B cell (primary cell): ENCODE measurements around the gene KIR3DL2. TPM values are rescaled to one million over a fixed set of nuclear protein-coding genes. Genes with fewer than 3 reads are reported as not detected.
"Not testable (repeated sequence)": the region's sequence is repeated elsewhere in the genome, so short reads cannot be mapped to it uniquely, and the experiment has no call there.

Experiments used
- ATAC-seq: fragments of 200-7000 bp; cut with Tn5 transposase; one replicate; pipeline ENCODE4 v1.10.0; 2021; ENCODE audit warnings: low read depth, mild to moderate bottlenecking, moderate number of reproducible peaks, moderate library complexity
- CTCF ChIA-PET: fragments of 350-600 bp; sonication (Branson Sonifier 250); formaldehyde crosslinking; loops from one replicate; lab custom pipeline; 2021; ENCODE audit warnings: antibody characterized with exemption, inconsistent platforms; lab: Charles Lee
- POLR2A ChIA-PET: fragments of 350-600 bp; sonication (Branson Sonifier 250); formaldehyde crosslinking; loops from one replicate; lab custom pipeline; 2021; ENCODE audit warnings: antibody characterized with exemption; lab: Charles Lee
- DNase-seq: peaks from one replicate; pipeline ENCODE4 v3.0.0; 2013
- H2AFZ ChIP-seq: 2 replicates; pipeline ENCODE4 v1.6.1; 2012; ENCODE audit warnings: mild to moderate bottlenecking, low read depth, low read length; ENCODE audit not compliant: insufficient read depth, poor library complexity, severe bottlenecking
- H3K27ac ChIP-seq, 2 donors: 1 replicate in 1 of 2; 2 replicates in 1 of 2; pipeline ENCODE4 v1.5.1; 2012 to 2013; ENCODE audit warnings: low read length in 2 of 2, mild to moderate bottlenecking in 2 of 2, moderate library complexity in 1 of 2
- H3K27me3 ChIP-seq, 4 experiments: fragments of 200-600 bp in 1 of 4; sonication (generic) in 1 of 4; replicated peaks in 1 of 4; 1 replicate in 2 of 4; 2 replicates in 2 of 4; pipeline versions ENCODE4 v1.6.1 to v1.7.0; 2013 to 2016; ENCODE audit warnings: low read length in 3 of 4, mild to moderate bottlenecking in 2 of 4, mixed read lengths in 1 of 4, moderate library complexity in 1 of 4; ENCODE audit not compliant: insufficient read depth in 4 of 4, control insufficient read depth in 3 of 4; ENCODE audit errors: control extremely low read depth in 1 of 4
- H3K36me3 ChIP-seq, 2 experiments: replicated peaks in 1 of 2; 1 replicate in 1 of 2; 2 replicates in 1 of 2; pipeline versions ENCODE4 v1.6.1 to v1.7.1; 2013; ENCODE audit warnings: low read length in 1 of 2; ENCODE audit not compliant: insufficient read depth in 2 of 2, control insufficient read depth in 1 of 2; ENCODE audit errors: control extremely low read depth in 1 of 2, extremely low read depth in 1 of 2
- H3K4me1 ChIP-seq, 2 donors: fragments of 200-600 bp in 1 of 2; sonication (generic) in 1 of 2; 1 replicate in 1 of 2; 2 replicates in 1 of 2; pipeline versions ENCODE4 v1.5.1 to v1.6.1; 2013 to 2017; ENCODE audit warnings: low read length in 2 of 2; ENCODE audit not compliant: control insufficient read depth in 2 of 2, insufficient read depth in 2 of 2
- H3K4me2 ChIP-seq: replicated peaks from 2 replicates; pipeline ENCODE3; 2012; ENCODE audit warnings: mild to moderate bottlenecking, low read depth, low read length; ENCODE audit not compliant: poor library complexity, severe bottlenecking
- H3K4me3 ChIP-seq, 5 experiments: fragments of 200-600 bp in 1 of 5; sonication (generic) in 1 of 5; 1 replicate in 3 of 5; 2 replicates in 2 of 5; pipeline versions ENCODE4 v1.5.1 to v1.7.0; 2011 to 2016; ENCODE audit warnings: low read length in 4 of 5, mild to moderate bottlenecking in 4 of 5, low read depth in 2 of 5, control low read depth in 1 of 5, moderate library complexity in 1 of 5; ENCODE audit not compliant: insufficient read depth in 1 of 5; ENCODE audit errors: control extremely low read depth in 1 of 5, extremely low read depth in 1 of 5
- H3K79me2 ChIP-seq: fragments of 200-600 bp; sonication (generic); one replicate; pipeline ENCODE4 v1.6.0; 2016; ENCODE audit warnings: low read length; ENCODE audit not compliant: control insufficient read depth, insufficient read depth
- H3K9ac ChIP-seq: fragments of 200-600 bp; sonication (generic); 2 replicates; pipeline ENCODE4 v1.6.1; 2017; ENCODE audit warnings: mild to moderate bottlenecking, low read length, moderate library complexity
- H3K9me3 ChIP-seq, 3 donors: one replicate each; pipeline versions ENCODE4 v1.6.1 to v1.7.1; 2013; ENCODE audit warnings: low read length in 2 of 3; ENCODE audit not compliant: control insufficient read depth in 2 of 3, insufficient read depth in 1 of 3; ENCODE audit errors: control extremely low read depth in 1 of 3
- H4K20me1 ChIP-seq: 2 replicates; pipeline ENCODE4 v1.6.0; 2012; ENCODE audit warnings: mild to moderate bottlenecking, low read length; ENCODE audit not compliant: insufficient read depth, control insufficient read depth, poor library complexity, severe bottlenecking
- H3K27ac Mint-ChIP-seq: one replicate; pipeline ENCODE4 v1.8.0; 2021; ENCODE audit warnings: mixed read lengths
- H3K27me3 Mint-ChIP-seq: one replicate; pipeline ENCODE4 v1.8.0; 2021; ENCODE audit warnings: mixed read lengths
- H3K4me1 Mint-ChIP-seq: one replicate; pipeline ENCODE4 v1.8.0; 2021; ENCODE audit warnings: mixed read lengths
- H3K4me3 Mint-ChIP-seq: one replicate; pipeline ENCODE4 v1.8.0; 2021; ENCODE audit warnings: mixed read lengths
- H3K9me3 Mint-ChIP-seq: one replicate; pipeline ENCODE4 v1.8.0; 2022; ENCODE audit warnings: mixed read lengths; ENCODE audit not compliant: insufficient read depth
- EZH2 ChIP-seq: IDR thresholded peaks from 2 replicates; pipeline ENCODE4 v1.6.1; 2012; ENCODE audit warnings: borderline replicate concordance, low read depth, mild to moderate bottlenecking, moderate library complexity, low read length; ENCODE audit not compliant: insufficient read depth, poor library complexity, severe bottlenecking
- WGBS: methylation state at CpG from one replicate; pipeline ENCODE4 v1.1.5; 2013; ENCODE audit warnings: missing lambda C conversion rate; ENCODE audit not compliant: insufficient coverage; 5-methylcytosine and 5-hydroxymethylcytosine counted together
- intact Hi-C: fragments of 100-400 bp; cut with micrococcal nuclease; formaldehyde crosslinking; loops from one replicate; pipeline ENCODE4 v1.10.0; 2022
- polyA minus RNA-seq: library from RNA; depleted of rRNA, polyadenylated mRNA; stranded (reverse); fragments of >200 nt; gene quantifications from 2 replicates; pipeline ENCODE4 v1.2.3, GENCODE V29; 2012
- polyA plus RNA-seq: library from polyadenylated mRNA; depleted of rRNA; stranded (reverse); fragments of >200 nt; gene quantifications from 2 replicates; pipeline ENCODE4 v1.2.3, GENCODE V29; 2012
- total RNA-seq, 2 donors: library from RNA; stranded (reverse); fragments of 120-200 nt in 1 of 2; gene quantifications; 1 replicate in 1 of 2; 2 replicates in 1 of 2; pipeline versions ENCODE4 v1.2.3 to v1.2.4, GENCODE V29; 2013 to 2022
- TF ChIP-seq, protein P1 (sequence below): fragments of 200-600 bp; IDR thresholded peaks from one replicate; pipeline ENCODE4 v1.8.0; 2022; ENCODE audit warnings: antibody characterized with exemption, mild to moderate bottlenecking

KIR3DL2 gene
- total RNA-seq (0.17 TPM in 1 of 2 replicates, not detected in the other), polyA plus RNA-seq (0.10 and 0.30 TPM in 2 replicates), polyA minus RNA-seq (0.14 and 0.94 TPM in 2 replicates)
- total RNA-seq (2013), result 0.05 TPM

DNA sequence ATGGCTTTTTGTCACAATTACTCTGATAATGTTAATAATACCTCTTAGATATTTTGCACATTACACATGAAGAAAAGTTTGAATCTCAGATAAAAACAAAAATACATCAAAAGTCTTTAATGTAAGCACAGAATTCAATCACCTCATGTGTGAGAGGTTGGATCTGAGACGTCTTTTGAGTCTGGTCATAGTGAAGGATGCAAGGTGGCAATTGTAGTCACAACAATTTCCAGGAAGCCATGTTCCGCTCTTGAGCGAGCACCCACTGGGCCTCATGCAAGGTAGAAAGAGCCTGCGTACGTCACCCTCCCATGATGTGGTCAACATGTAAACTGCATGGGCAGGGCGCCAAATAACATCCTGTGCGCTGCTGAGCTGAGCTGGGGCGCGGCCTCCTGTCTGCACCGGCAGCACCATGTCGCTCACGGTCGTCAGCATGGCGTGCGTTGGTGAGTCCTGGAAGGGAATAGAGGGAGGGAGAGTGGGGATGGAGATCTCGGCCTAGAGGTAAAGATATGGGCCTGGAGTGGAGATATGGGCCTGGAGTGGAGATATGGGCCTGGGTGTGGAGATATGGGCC, at the start of gene KIR3DL2:
Gene KIR3DL2, plus strand, starts transcription at position 383 of the 580 bp plus-strand sequence. Its CDS starts 33 bp downstream, at position 416.
- POLR2A ChIA-PET, result not testable (repeated sequence)

DNA sequence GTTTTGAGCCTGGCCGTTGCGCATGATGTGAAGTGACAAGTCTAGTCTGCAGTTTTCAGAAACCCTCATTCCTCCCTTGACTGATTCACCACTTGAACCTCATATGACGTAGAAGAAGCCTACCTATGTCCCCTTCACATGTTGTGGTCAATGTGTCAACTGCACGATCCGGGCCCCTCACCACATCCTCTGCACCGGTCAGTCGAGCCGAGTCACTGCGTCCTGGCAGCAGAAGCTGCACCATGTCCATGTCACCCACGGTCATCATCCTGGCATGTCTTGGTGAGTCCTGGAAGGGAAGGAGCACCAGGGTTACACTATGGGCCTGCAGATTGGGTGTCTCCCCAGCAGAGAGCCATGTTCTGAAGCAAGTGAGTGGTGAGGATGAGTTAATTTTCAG, 46.8 kb upstream of the KIR3DL2 start, which contains the start of gene KIR2DL4:
Gene KIR2DL4, plus strand, starts transcription at position 201 of the 400 bp plus-strand sequence. Its CDS starts 42 bp downstream, at position 243.
- ChIA-PET CTCF (no interaction called here), POLR2A (no interaction called here)
- H3K27ac Mint-ChIP-seq, result no peak within 1 kb of the TSS
- Histone ChIP-seq H3K4me1 (no peaks in the 10 kb centered on the region), H3K4me2 (no peak within 1 kb of the TSS), H4K20me1 (no peaks in the 10 kb centered on the region), H3K27me3 (peaks cover 0 to 8% (median 4%) of the 10 kb centered on the region in 4 experiments), H3K36me3 (no peaks in the 10 kb centered on the region), H3K9me3 (peaks cover 0 to 11% (median 0%) of the 10 kb centered on the region in 3 donors), H3K4me3 (no peak within 1 kb of the TSS), H2AFZ (no peak within 1 kb of the TSS), H3K79me2 (no peaks in the 10 kb centered on the region), H3K9ac (no peak within 1 kb of the TSS), H3K27ac (no peak within 1 kb of the TSS)
- peaks cover 3% of the 10 kb centered on the region for H3K9me3 Mint-ChIP-seq
- intact Hi-C loops, result no loop called here
- no peak for TF ChIP-seq EZH2
- TF ChIP-seq, protein P1, sequence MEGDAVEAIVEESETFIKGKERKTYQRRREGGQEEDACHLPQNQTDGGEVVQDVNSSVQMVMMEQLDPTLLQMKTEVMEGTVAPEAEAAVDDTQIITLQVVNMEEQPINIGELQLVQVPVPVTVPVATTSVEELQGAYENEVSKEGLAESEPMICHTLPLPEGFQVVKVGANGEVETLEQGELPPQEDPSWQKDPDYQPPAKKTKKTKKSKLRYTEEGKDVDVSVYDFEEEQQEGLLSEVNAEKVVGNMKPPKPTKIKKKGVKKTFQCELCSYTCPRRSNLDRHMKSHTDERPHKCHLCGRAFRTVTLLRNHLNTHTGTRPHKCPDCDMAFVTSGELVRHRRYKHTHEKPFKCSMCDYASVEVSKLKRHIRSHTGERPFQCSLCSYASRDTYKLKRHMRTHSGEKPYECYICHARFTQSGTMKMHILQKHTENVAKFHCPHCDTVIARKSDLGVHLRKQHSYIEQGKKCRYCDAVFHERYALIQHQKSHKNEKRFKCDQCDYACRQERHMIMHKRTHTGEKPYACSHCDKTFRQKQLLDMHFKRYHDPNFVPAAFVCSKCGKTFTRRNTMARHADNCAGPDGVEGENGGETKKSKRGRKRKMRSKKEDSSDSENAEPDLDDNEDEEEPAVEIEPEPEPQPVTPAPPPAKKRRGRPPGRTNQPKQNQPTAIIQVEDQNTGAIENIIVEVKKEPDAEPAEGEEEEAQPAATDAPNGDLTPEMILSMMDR, result no peak
- H3K4me3 Mint-ChIP-seq, result no peak within 1 kb of the TSS
- no peaks in the 10 kb centered on the region for H3K4me1 Mint-ChIP-seq
- DNase-seq (no peak), ATAC-seq (no peak)
- peaks cover 47% of the 10 kb centered on the region for H3K27me3 Mint-ChIP-seq
- 60% methylated on average over 8 of the region's 10 CpGs for WGBS

More for the DNA sequence above, at the start of gene KIR3DL2:
- H3K36me3 ChIP-seq, CTCF ChIA-PET, H3K9ac ChIP-seq, intact Hi-C loops, H4K20me1 ChIP-seq, H3K79me2 ChIP-seq, H3K4me1 Mint-ChIP-seq, H3K9me3 Mint-ChIP-seq, DNase-seq, H3K9me3 ChIP-seq, H3K4me1 ChIP-seq, H3K27me3 ChIP-seq, H3K27ac ChIP-seq, H3K4me2 ChIP-seq, H3K27ac Mint-ChIP-seq, H2AFZ ChIP-seq, H3K4me3 ChIP-seq, H3K4me3 Mint-ChIP-seq, ATAC-seq: not testable (repeated sequence)
- 84% methylated on average over 11 of the region's 16 CpGs for whole genome bisulfite sequencing
- H3K27me3 Mint-ChIP-seq, result peaks cover 29% of the 10 kb centered on the region
